CD4-positive, alpha-beta memory T cell (primary cell): ENCODE results near the gene ATL2. TPM values are rescaled to one million over a fixed set of nuclear protein-coding genes. Genes with fewer than 3 reads are reported as not detected.

Experiments
- CTCF ChIA-PET: fragments of 350-600 bp; sonication (Branson Sonifier 250); formaldehyde crosslinking; loops from one replicate; lab custom pipeline; 2021; ENCODE audit warnings: inconsistent platforms; ENCODE audit not compliant: partially characterized antibody; lab: Charles Lee
- POLR2A ChIA-PET: fragments of 350-600 bp; sonication (Branson Sonifier 250); formaldehyde crosslinking; loops from one replicate; lab custom pipeline; 2021; ENCODE audit not compliant: partially characterized antibody; lab: Charles Lee
- DNase-seq, 5 donors: peaks; one replicate each; pipeline versions ENCODE4 v3.0.0 to v3.0.0-alpha.2; 2020 to 2022; ENCODE audit warnings: mixed read lengths in 1 of 5
- H3K27ac ChIP-seq: one replicate; pipeline ENCODE4 v1.7.0; 2013; ENCODE audit warnings: low read depth, low read length
- H3K27me3 ChIP-seq: 2 replicates; pipeline ENCODE4 v1.7.0; 2013; ENCODE audit warnings: mild to moderate bottlenecking, low read length, moderate library complexity; ENCODE audit not compliant: insufficient read depth
- H3K36me3 ChIP-seq: 2 replicates; pipeline ENCODE4 v1.7.0; 2013; ENCODE audit warnings: mild to moderate bottlenecking, low read length, moderate library complexity; ENCODE audit not compliant: insufficient read depth
- H3K4me1 ChIP-seq: 2 replicates; pipeline ENCODE4 v1.7.0; 2013; ENCODE audit warnings: mild to moderate bottlenecking, low read length, moderate library complexity; ENCODE audit not compliant: insufficient read depth
- H3K4me3 ChIP-seq, 2 donors: one replicate each; pipeline ENCODE4 v1.7.0; 2013; ENCODE audit warnings: low read length in 2 of 2, mild to moderate bottlenecking in 1 of 2
- H3K9me3 ChIP-seq, 2 donors: one replicate each; pipeline ENCODE4 v1.7.0; 2013; ENCODE audit warnings: low read length in 2 of 2, control low read depth in 1 of 2; ENCODE audit not compliant: control insufficient read depth in 1 of 2
- H3K27ac Mint-ChIP-seq, 7 donors: one replicate each; pipeline ENCODE4 v1.8.0; 2020 to 2021; ENCODE audit warnings: mixed read lengths in 7 of 7, mild to moderate bottlenecking in 6 of 7, inconsistent platforms in 3 of 7, moderate library complexity in 3 of 7
- H3K27me3 Mint-ChIP-seq, 2 donors: one replicate each; pipeline ENCODE4 v1.8.0; 2020 to 2021; ENCODE audit warnings: mixed read lengths in 2 of 2
- H3K36me3 Mint-ChIP-seq, 2 donors: one replicate each; pipeline ENCODE4 v1.8.0; 2020 to 2021; ENCODE audit warnings: mixed read lengths in 2 of 2, inconsistent platforms in 1 of 2, mild to moderate bottlenecking in 1 of 2
- H3K4me1 Mint-ChIP-seq, 4 donors: one replicate each; pipeline ENCODE4 v1.8.0; 2020 to 2021; ENCODE audit warnings: mixed read lengths in 4 of 4, mild to moderate bottlenecking in 1 of 4
- H3K4me3 Mint-ChIP-seq, 8 donors: one replicate each; pipeline ENCODE4 v1.8.0; 2020 to 2021; ENCODE audit warnings: mixed read lengths in 8 of 8, mild to moderate bottlenecking in 7 of 8, moderate library complexity in 6 of 8, inconsistent platforms in 3 of 8
- H3K9me3 Mint-ChIP-seq, 8 donors: one replicate each; pipeline ENCODE4 v1.8.0; 2020 to 2021; ENCODE audit warnings: mixed read lengths in 8 of 8, mild to moderate bottlenecking in 5 of 8, inconsistent platforms in 3 of 8, moderate library complexity in 1 of 8
- intact Hi-C: fragments of 100-400 bp; cut with micrococcal nuclease; formaldehyde crosslinking; loops from one replicate; pipeline ENCODE4 v1.15.1; 2023
- polyA plus RNA-seq, 2 donors: library from polyadenylated mRNA; unstranded; fragments of 300-500 nt; fragmentation: Illumina TruSeq; gene quantifications; one replicate each; pipeline ENCODE4 v1.2.3, GENCODE V29; 2021
- total RNA-seq, 2 experiments: library from RNA; stranded (reverse); gene quantifications; one replicate each; pipeline ENCODE4 v1.2.3, GENCODE V29; 2021

The ATL2 gene
- total and polyA plus RNA-seq, 4 experiments from 2014 or later, result 13.2 to 64.3 (median 36.6) TPM

GRCh38 chr2:38406597-38407110, 29.6 kb upstream of the ATL2 start:
- DNase-seq, result no peak
- H3K4me3 ChIP-seq, result no peak overlapping the region
- no peaks in the 10 kb centered on the region for H3K4me1 ChIP-seq
- no peaks in the 10 kb centered on the region for H3K4me1 Mint-ChIP-seq
- CTCF ChIA-PET, result interaction anchor here (1.9 kb wide), 1 partner anchor 11 kb away, joined by 5 read pairs; no protein-coding TSS in a partner anchor
- no peaks in the 10 kb centered on the region for H3K9me3 ChIP-seq
- H3K27ac Mint-ChIP-seq, result no peak overlapping the region
- H3K36me3 ChIP-seq, result no peaks in the 10 kb centered on the region
- peaks cover 0 to 2% (median 0%) of the 10 kb centered on the region in 8 donors for H3K9me3 Mint-ChIP-seq
- H3K27me3 Mint-ChIP-seq, result no peaks in the 10 kb centered on the region
- no peaks in the 10 kb centered on the region for H3K36me3 Mint-ChIP-seq
- no peak overlapping the region for H3K27ac ChIP-seq
- H3K4me3 Mint-ChIP-seq, result no peak overlapping the region
- POLR2A ChIA-PET, result no interaction called here
- H3K27me3 ChIP-seq, result no peaks in the 10 kb centered on the region
- intact Hi-C loops, result no loop called here

- H3K4me3 Mint-ChIP-seq, result no peak overlapping the region
- no peaks in the 10 kb centered on the region for H3K36me3 Mint-ChIP-seq
- Histone ChIP-seq H3K27ac (no peak overlapping the region), H3K36me3 (no peaks in the 10 kb centered on the region), H3K4me3 (no peak overlapping the region), H3K9me3 (no peaks in the 10 kb centered on the region), H3K4me1 (no peaks in the 10 kb centered on the region), H3K27me3 (no peaks in the 10 kb centered on the region)
- no peaks in the 10 kb centered on the region for H3K4me1 Mint-ChIP-seq
- intact Hi-C loops, result no loop called here
- H3K27me3 Mint-ChIP-seq, result no peaks in the 10 kb centered on the region
- peaks cover 0 to 2% (median 0%) of the 10 kb centered on the region in 8 donors for H3K9me3 Mint-ChIP-seq
- DNase-seq, result no peak
- peak overlapping the region in 2 of 7 donors; percentile 10 to 49 for H3K27ac Mint-ChIP-seq
- POLR2A ChIA-PET, result no interaction called here
- CTCF ChIA-PET, result interaction anchor here (1.0 to 1.9 kb wide), 4 partner anchors 11 to 42 kb away, joined by 3 to 5 read pairs (median 3); no protein-coding TSS in a partner anchor
Observed at GRCh38 chr2:38405917-38406596, 29.0 kb upstream of the ATL2 start.

GRCh38 chr2:38400513-38400912, 23.4 kb upstream of the ATL2 start:
- POLR2A ChIA-PET, result no interaction called here

GRCh38 chr2:38398739-38399138, 21.7 kb upstream of the ATL2 start:
- H3K4me1 ChIP-seq, result no peaks in the 10 kb centered on the region
- H3K36me3 ChIP-seq, result no peaks in the 10 kb centered on the region
- no peaks in the 10 kb centered on the region for H3K27me3 Mint-ChIP-seq
- H3K4me1 Mint-ChIP-seq, result peaks cover 8 to 13% (median 11%) of the 10 kb centered on the region in 4 donors
- H3K27ac ChIP-seq, result no peak overlapping the region
- H3K27me3 ChIP-seq, result no peaks in the 10 kb centered on the region
- H3K27ac Mint-ChIP-seq, result peak overlapping the region in 1 of 7 donors; percentile 29
- H3K4me3 Mint-ChIP-seq, result no peak overlapping the region
- POLR2A ChIA-PET, result no interaction called here
- H3K9me3 ChIP-seq, result no peaks in the 10 kb centered on the region
- H3K4me3 ChIP-seq, result no peak overlapping the region
- intact Hi-C loops, result no loop called here
- DNase-seq, result no peak
- peaks cover 0 to 2% (median 0%) of the 10 kb centered on the region in 8 donors for H3K9me3 Mint-ChIP-seq
- no peaks in the 10 kb centered on the region for H3K36me3 Mint-ChIP-seq
- CTCF ChIA-PET, result no interaction called here

More at GRCh38 chr2:38400513-38400912, 23.4 kb upstream of the ATL2 start:
- Mint-ChIP-seq H3K9me3 (peaks cover 0 to 2% (median 0%) of the 10 kb centered on the region in 8 donors), H3K4me1 (peaks cover 0 to 2% (median under 1%) of the 10 kb centered on the region in 4 donors), H3K36me3 (no peaks in the 10 kb centered on the region), H3K27me3 (no peaks in the 10 kb centered on the region), H3K27ac (no peak overlapping the region), H3K4me3 (no peak overlapping the region)
- CTCF ChIA-PET, result interaction anchor here (1.0 kb wide), 1 partner anchor 30 kb away, joined by 3 read pairs; no protein-coding TSS in a partner anchor
- H3K36me3 ChIP-seq, result no peaks in the 10 kb centered on the region
- no peaks in the 10 kb centered on the region for H3K4me1 ChIP-seq
- no peak overlapping the region for H3K27ac ChIP-seq
- intact Hi-C loops, result no loop called here
- DNase-seq, result no peak
- no peaks in the 10 kb centered on the region for H3K27me3 ChIP-seq
- H3K9me3 ChIP-seq, result no peaks in the 10 kb centered on the region
- no peak overlapping the region for H3K4me3 ChIP-seq

GRCh38 chr2:38394903-38395341, 17.8 kb upstream of the ATL2 start:
- Histone ChIP-seq H3K27me3 (no peaks in the 10 kb centered on the region), H3K4me3 (no peak overlapping the region), H3K4me1 (no peaks in the 10 kb centered on the region), H3K36me3 (no peaks in the 10 kb centered on the region), H3K27ac (no peak overlapping the region), H3K9me3 (no peaks in the 10 kb centered on the region)
- DNase-seq, result peak in 1 of 5 donors; percentile 11
- ChIA-PET CTCF (no interaction called here), POLR2A (no interaction called here)
- Mint-ChIP-seq H3K27me3 (peaks cover 3 to 5% of the 10 kb centered on the region in 2 donors), H3K36me3 (no peaks in the 10 kb centered on the region), H3K9me3 (no peaks in the 10 kb centered on the region), H3K4me3 (peak overlapping the region in 1 of 8 donors; percentile 44), H3K27ac (peak overlapping the region in 1 of 7 donors; percentile 48), H3K4me1 (peaks cover 8 to 16% (median 12%) of the 10 kb centered on the region in 4 donors)
- intact Hi-C loops, result no loop called here

GRCh38 chr2:38394041-38394440, 17.0 kb upstream of the ATL2 start:
- H3K27ac Mint-ChIP-seq, result no peak overlapping the region
- no peaks in the 10 kb centered on the region for H3K27me3 ChIP-seq
- no peaks in the 10 kb centered on the region for H3K9me3 Mint-ChIP-seq
- peaks cover 10 to 24% (median 16%) of the 10 kb centered on the region in 4 donors for H3K4me1 Mint-ChIP-seq
- no peaks in the 10 kb centered on the region for H3K36me3 ChIP-seq
- no peak overlapping the region for H3K27ac ChIP-seq
- no peaks in the 10 kb centered on the region for H3K9me3 ChIP-seq
- H3K36me3 Mint-ChIP-seq, result no peaks in the 10 kb centered on the region
- no peak overlapping the region for H3K4me3 ChIP-seq
- no peak for DNase-seq
- H3K27me3 Mint-ChIP-seq, result peaks cover 3 to 5% of the 10 kb centered on the region in 2 donors
- ChIA-PET POLR2A (no interaction called here), CTCF (interaction anchor here (0.7 kb wide), 1 partner anchor 77 kb away, joined by 6 read pairs; no protein-coding TSS in a partner anchor)
- peaks cover 4% of the 10 kb centered on the region for H3K4me1 ChIP-seq
- H3K4me3 Mint-ChIP-seq, result no peak overlapping the region
- intact Hi-C loops, result no loop called here

GRCh38 chr2:38390947-38391346, 13.9 kb upstream of the ATL2 start:
- Mint-ChIP-seq H3K27ac (no peak overlapping the region), H3K27me3 (peaks cover 4 to 9% of the 10 kb centered on the region in 2 donors), H3K4me1 (peaks cover 19 to 45% (median 34%) of the 10 kb centered on the region in 4 donors), H3K36me3 (no peaks in the 10 kb centered on the region), H3K9me3 (no peaks in the 10 kb centered on the region), H3K4me3 (no peak overlapping the region)
- no peak overlapping the region for H3K4me3 ChIP-seq
- ChIA-PET CTCF (no interaction called here), POLR2A (interaction anchor here (0.9 kb wide), 1 partner anchor 15 kb away, joined by 3 read pairs; no protein-coding TSS in a partner anchor)
- H3K27me3 ChIP-seq, result no peaks in the 10 kb centered on the region
- intact Hi-C loops, result no loop called here
- H3K9me3 ChIP-seq, result no peaks in the 10 kb centered on the region
- H3K27ac ChIP-seq, result no peak overlapping the region
- DNase-seq, result no peak
- no peaks in the 10 kb centered on the region for H3K36me3 ChIP-seq
- peaks cover 19% of the 10 kb centered on the region for H3K4me1 ChIP-seq
